Neural crest cell (in vitro differentiated cells): ENCODE results near the gene CNRIP1. TPM values are rescaled to one million over a fixed set of nuclear protein-coding genes. Genes with fewer than 3 reads are reported as not detected.

ENCODE experiments used
- DNase-seq: peaks from one replicate; pipeline ENCODE4 v3.0.0; 2021; ENCODE audit warnings: low read depth, mixed read lengths, low spot score
- H3K27ac Mint-ChIP-seq: one replicate; pipeline ENCODE4 v1.8.0; 2021; ENCODE audit warnings: mild to moderate bottlenecking, mixed read lengths; ENCODE audit not compliant: unreplicated experiment
- H3K27me3 Mint-ChIP-seq: 2 replicates; pipeline ENCODE4 v1.8.0; 2021; ENCODE audit warnings: low read depth, mild to moderate bottlenecking, mixed read lengths
- H3K36me3 Mint-ChIP-seq: 2 replicates; pipeline ENCODE4 v1.8.0; 2021; ENCODE audit warnings: low read depth, mild to moderate bottlenecking, mixed read lengths
- H3K4me1 Mint-ChIP-seq: 2 replicates; pipeline ENCODE4 v1.8.0; 2021; ENCODE audit warnings: mixed read lengths
- H3K4me3 Mint-ChIP-seq: one replicate; pipeline ENCODE4 v1.8.0; 2021; ENCODE audit warnings: mild to moderate bottlenecking, mixed read lengths
- H3K9me3 Mint-ChIP-seq: 2 replicates; pipeline ENCODE4 v1.8.0; 2021; ENCODE audit warnings: mixed read lengths
- CTCF ChIP-seq: fragments of 200-600 bp; sonication (generic); conservative IDR thresholded peaks from 2 replicates; pipeline ENCODE4 v1.5.0; 2021; ENCODE audit warnings: antibody characterized with exemption, mild to moderate bottlenecking
- total RNA-seq: library from RNA; stranded (reverse); gene quantifications from 2 replicates; pipeline ENCODE4 v1.2.1, GENCODE V29; 2021

Gene CNRIP1
- total RNA-seq, 1 donor from 2014 or later = 36.6 TPM

- peak; percentile 77 for TF ChIP-seq CTCF
- no peak overlapping the region for H3K4me3 Mint-ChIP-seq
- DNase-seq = no peak
- H3K9me3 Mint-ChIP-seq = no peaks in the 10 kb centered on the region
- no peaks in the 10 kb centered on the region for H3K27me3 Mint-ChIP-seq
- no peak overlapping the region for H3K27ac Mint-ChIP-seq
- no peaks in the 10 kb centered on the region for H3K4me1 Mint-ChIP-seq
- H3K36me3 Mint-ChIP-seq = no peaks in the 10 kb centered on the region
Observed at GRCh38 chr2:68292108-68292710, 27.5 kb downstream of the CNRIP1 start.

DNA sequence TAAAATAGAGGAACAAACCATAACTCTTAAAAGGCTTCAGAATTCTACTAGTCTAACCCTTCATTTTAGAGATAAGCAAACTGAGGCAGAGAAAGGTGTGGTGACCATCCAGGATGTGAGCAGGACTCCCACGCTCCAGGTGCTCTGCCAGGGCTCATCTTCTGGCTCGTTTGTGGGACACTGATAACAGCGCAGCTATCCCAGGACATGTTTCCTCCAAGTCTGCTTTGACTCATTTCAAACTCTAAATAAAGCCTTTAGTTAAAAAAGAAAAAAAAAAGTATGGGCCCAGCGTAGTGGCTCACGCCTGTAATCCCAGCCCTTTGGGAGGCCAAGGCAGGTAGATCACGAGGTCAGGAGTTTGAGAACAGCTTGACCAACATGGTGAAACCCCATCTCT is 28.4 kb downstream of the CNRIP1 start:
- no peak for TF ChIP-seq CTCF
- Mint-ChIP-seq H3K4me1 (no peaks in the 10 kb centered on the region), H3K4me3 (no peak overlapping the region), H3K36me3 (no peaks in the 10 kb centered on the region), H3K27me3 (no peaks in the 10 kb centered on the region), H3K9me3 (no peaks in the 10 kb centered on the region), H3K27ac (no peak overlapping the region)
- DNase-seq = no peak

DNA sequence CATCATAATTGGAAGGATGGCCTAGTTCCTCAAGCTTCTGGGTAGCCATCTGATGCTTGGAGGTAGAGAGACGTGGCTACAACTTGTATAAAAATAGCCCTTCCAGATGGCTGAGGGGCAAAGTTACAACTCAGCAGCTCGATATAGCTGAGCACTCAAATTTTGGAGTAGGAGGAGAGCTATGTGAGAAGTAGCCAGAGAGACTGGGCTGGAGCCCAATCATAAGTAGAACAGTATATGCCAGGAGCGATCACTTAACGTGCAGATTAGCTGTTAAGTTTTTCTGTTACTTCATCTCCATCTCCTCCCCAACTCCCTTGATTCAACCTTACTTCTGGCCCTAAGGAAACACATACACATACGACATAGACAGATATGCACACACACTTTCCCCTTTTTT is 28.8 kb downstream of the CNRIP1 start:
- no peak overlapping the region for H3K4me3 Mint-ChIP-seq
- no peak overlapping the region for H3K27ac Mint-ChIP-seq
- H3K9me3 Mint-ChIP-seq = no peaks in the 10 kb centered on the region
- no peaks in the 10 kb centered on the region for H3K36me3 Mint-ChIP-seq
- no peak for DNase-seq
- no peak for TF ChIP-seq CTCF
- H3K4me1 Mint-ChIP-seq = no peaks in the 10 kb centered on the region
- H3K27me3 Mint-ChIP-seq = no peaks in the 10 kb centered on the region

GRCh38 chr2:68287580-68288441 is 31.9 kb downstream of the CNRIP1 start:
- DNase-seq = no peak

GRCh38 chr2:68284896-68285295 is 34.9 kb downstream of the CNRIP1 start:
- H3K27ac Mint-ChIP-seq = no peak overlapping the region
- H3K4me1 Mint-ChIP-seq = no peaks in the 10 kb centered on the region
- no peaks in the 10 kb centered on the region for H3K9me3 Mint-ChIP-seq
- no peak overlapping the region for H3K4me3 Mint-ChIP-seq
- H3K36me3 Mint-ChIP-seq = no peaks in the 10 kb centered on the region
- H3K27me3 Mint-ChIP-seq = peaks cover 6% of the 10 kb centered on the region
- no peak for TF ChIP-seq CTCF
- no peak for DNase-seq

More at GRCh38 chr2:68287580-68288441, 31.9 kb downstream of the CNRIP1 start:
- Mint-ChIP-seq H3K27me3 (peaks cover 4% of the 10 kb centered on the region), H3K4me3 (no peak overlapping the region), H3K4me1 (no peaks in the 10 kb centered on the region), H3K36me3 (no peaks in the 10 kb centered on the region), H3K27ac (no peak overlapping the region), H3K9me3 (no peaks in the 10 kb centered on the region)
- no peak for TF ChIP-seq CTCF
